HAP-1 (cell line): ENCODE measurements around the gene PDE6A.
"Not testable (repeated sequence)": the region's sequence is repeated elsewhere in the genome, so short reads cannot be mapped to it uniquely, and the experiment has no call there.

Source experiments
- DNase-seq, 2 experiments: peaks; one replicate each; pipeline ENCODE4 v3.0.0-alpha.2; 2016 to 2020; ENCODE audit warnings: low spot score in 2 of 2
- H3K27me3 ChIP-seq: fragments of 250-450 bp; sonication (Bioruptor Pico); 2 replicates; pipeline ENCODE4 v1.5.1; 2020; ENCODE audit warnings: low read depth, mild to moderate bottlenecking, moderate library complexity
- H3K36me3 ChIP-seq: fragments of 250-450 bp; sonication (Bioruptor Pico); replicated peaks from 2 replicates; pipeline ENCODE4 v1.5.1; 2020; ENCODE audit warnings: mild to moderate bottlenecking
- H3K4me1 ChIP-seq: fragments of 250-450 bp; sonication (Bioruptor Pico); 2 replicates; pipeline ENCODE4 v1.5.1; 2020; ENCODE audit warnings: mild to moderate bottlenecking
- H3K4me3 ChIP-seq: fragments of 250-450 bp; sonication (Bioruptor Pico); 2 replicates; pipeline ENCODE4 v1.5.1; 2020; ENCODE audit warnings: mild to moderate bottlenecking, moderate library complexity
- H3K9me3 ChIP-seq: fragments of 250-450 bp; sonication (Bioruptor Pico); 2 replicates; pipeline ENCODE4 v1.5.1; 2020; ENCODE audit warnings: mild to moderate bottlenecking, moderate library complexity
- in situ Hi-C: fragments of 300-500 bp; cut with MboI; formaldehyde crosslinking; loops from 3 replicates; pipeline ENCODE4 v1.14.3; 2020; ENCODE audit warnings: low sequenced_read_pairs, inconsistent platforms, mixed read lengths

Gene PDE6A

GRCh38 chr5:149886692-149887470, 57.7 kb downstream of the PDE6A start:
- Histone ChIP-seq H3K9me3 (no peaks in the 10 kb centered on the region), H3K4me1 (peaks cover 3% of the 10 kb centered on the region; the same call in 1 of the 2 replicates), H3K4me3 (no peak overlapping the region), H3K36me3 (no peaks in the 10 kb centered on the region), H3K27me3 (no peaks in the 10 kb centered on the region)
- no peak for DNase-seq
- in situ Hi-C loops: no loop called here

- H3K4me1 ChIP-seq: peaks cover 3% of the 10 kb centered on the region; the same call in 1 of the 2 replicates
- DNase-seq: no peak
- in situ Hi-C loops: no loop called here
- H3K27me3 ChIP-seq: no peaks in the 10 kb centered on the region
- no peak overlapping the region for H3K4me3 ChIP-seq
- no peaks in the 10 kb centered on the region for H3K9me3 ChIP-seq
- no peaks in the 10 kb centered on the region for H3K36me3 ChIP-seq
Measured at GRCh38 chr5:149886060-149886459, 58.5 kb downstream of the PDE6A start.

GRCh38 chr5:149885513-149885912, 59.1 kb downstream of the PDE6A start:
- H3K4me1 ChIP-seq: peaks cover 3% of the 10 kb centered on the region; the same call in 1 of the 2 replicates
- H3K36me3 ChIP-seq: no peaks in the 10 kb centered on the region
- DNase-seq: no peak
- no peaks in the 10 kb centered on the region for H3K9me3 ChIP-seq
- in situ Hi-C loops: no loop called here
- H3K27me3 ChIP-seq: no peaks in the 10 kb centered on the region
- H3K4me3 ChIP-seq: no peak overlapping the region

- no peak for DNase-seq
- H3K36me3 ChIP-seq: no peaks in the 10 kb centered on the region
- H3K9me3 ChIP-seq: no peaks in the 10 kb centered on the region
- no peaks in the 10 kb centered on the region for H3K27me3 ChIP-seq
- H3K4me3 ChIP-seq: no peak overlapping the region
- in situ Hi-C loops: no loop called here
- peaks cover 3% of the 10 kb centered on the region; the same call in 1 of the 2 replicates for H3K4me1 ChIP-seq
Measured at GRCh38 chr5:149883550-149883949, 61.0 kb downstream of the PDE6A start.

GRCh38 chr5:149882633-149883032, 62.0 kb downstream of the PDE6A start:
- H3K4me1 ChIP-seq, in situ Hi-C loops, H3K27me3 ChIP-seq, DNase-seq, H3K4me3 ChIP-seq, H3K36me3 ChIP-seq, H3K9me3 ChIP-seq: not testable (repeated sequence)

- no peak for DNase-seq
- in situ Hi-C loops: no loop called here
- H3K27me3 ChIP-seq: no peaks in the 10 kb centered on the region
- H3K4me3 ChIP-seq: no peak overlapping the region
- no peaks in the 10 kb centered on the region; the same call in 1 of the 2 replicates for H3K4me1 ChIP-seq
- H3K36me3 ChIP-seq: no peaks in the 10 kb centered on the region
- H3K9me3 ChIP-seq: no peaks in the 10 kb centered on the region
Measured at GRCh38 chr5:149881874-149882273, 62.7 kb downstream of the PDE6A start.

GRCh38 chr5:149881069-149881622, 63.4 kb downstream of the PDE6A start:
- in situ Hi-C loops: no loop called here

GRCh38 chr5:149879593-149879992, 65.0 kb downstream of the PDE6A start:
- in situ Hi-C loops, H3K4me3 ChIP-seq, H3K9me3 ChIP-seq, H3K27me3 ChIP-seq, DNase-seq, H3K36me3 ChIP-seq, H3K4me1 ChIP-seq: not testable (repeated sequence)

More at GRCh38 chr5:149881069-149881622, 63.4 kb downstream of the PDE6A start:
- DNase-seq: no peak
- H3K9me3 ChIP-seq: no peaks in the 10 kb centered on the region
- no peaks in the 10 kb centered on the region for H3K36me3 ChIP-seq
- H3K4me1 ChIP-seq: no peaks in the 10 kb centered on the region; the same call in 1 of the 2 replicates
- H3K4me3 ChIP-seq: no peak overlapping the region
- H3K27me3 ChIP-seq: no peaks in the 10 kb centered on the region

- no peak overlapping the region for H3K4me3 ChIP-seq
- DNase-seq: peak; percentile 8 to 28
- H3K27me3 ChIP-seq: no peaks in the 10 kb centered on the region
- H3K4me1 ChIP-seq: no peaks in the 10 kb centered on the region; the same call in 1 of the 2 replicates
- H3K9me3 ChIP-seq: no peaks in the 10 kb centered on the region
- H3K36me3 ChIP-seq: no peaks in the 10 kb centered on the region
- in situ Hi-C loops: no loop called here
Measured at GRCh38 chr5:149878371-149878770, 66.2 kb downstream of the PDE6A start.

GRCh38 chr5:149873896-149874295, 70.7 kb downstream of the PDE6A start:
- no peak overlapping the region for H3K4me3 ChIP-seq
- H3K27me3 ChIP-seq: no peaks in the 10 kb centered on the region
- no peak for DNase-seq
- H3K9me3 ChIP-seq: no peaks in the 10 kb centered on the region
- H3K4me1 ChIP-seq: no peaks in the 10 kb centered on the region; the same call in 1 of the 2 replicates
- H3K36me3 ChIP-seq: no peaks in the 10 kb centered on the region
- in situ Hi-C loops: no loop called here

GRCh38 chr5:149872351-149873040, 72.1 kb downstream of the PDE6A start:
- no peaks in the 10 kb centered on the region for H3K4me1 ChIP-seq
- H3K27me3 ChIP-seq: no peaks in the 10 kb centered on the region
- DNase-seq: no peak
- in situ Hi-C loops: no loop called here
- H3K36me3 ChIP-seq: no peaks in the 10 kb centered on the region
- no peak overlapping the region for H3K4me3 ChIP-seq
- no peaks in the 10 kb centered on the region for H3K9me3 ChIP-seq

- Histone ChIP-seq H3K9me3 (no peaks in the 10 kb centered on the region), H3K4me1 (no peaks in the 10 kb centered on the region), H3K27me3 (no peaks in the 10 kb centered on the region), H3K4me3 (no peak overlapping the region), H3K36me3 (no peaks in the 10 kb centered on the region)
- in situ Hi-C loops: no loop called here
- DNase-seq: no peak
Measured at GRCh38 chr5:149871471-149871870, 73.1 kb downstream of the PDE6A start.

- Histone ChIP-seq H3K4me1 (no peaks in the 10 kb centered on the region), H3K27me3 (no peaks in the 10 kb centered on the region), H3K4me3 (no peak overlapping the region), H3K9me3 (no peaks in the 10 kb centered on the region), H3K36me3 (no peaks in the 10 kb centered on the region)
- DNase-seq: no peak
- in situ Hi-C loops: no loop called here
Measured at GRCh38 chr5:149870697-149871096, 73.9 kb downstream of the PDE6A start.

GRCh38 chr5:149870232-149870631, 74.4 kb downstream of the PDE6A start:
- no peak overlapping the region for H3K4me3 ChIP-seq
- H3K36me3 ChIP-seq: no peaks in the 10 kb centered on the region
- DNase-seq: no peak
- H3K27me3 ChIP-seq: no peaks in the 10 kb centered on the region
- H3K4me1 ChIP-seq: no peaks in the 10 kb centered on the region
- H3K9me3 ChIP-seq: no peaks in the 10 kb centered on the region
- in situ Hi-C loops: no loop called here
